IPS-18a (cell line): ENCODE measurements around the gene ZNF862.

Experiments
- H3K27ac ChIP-seq: one replicate; pipeline ENCODE4 v1.5.1; 2013; ENCODE audit warnings: low read length
- H3K27me3 ChIP-seq: one replicate; pipeline ENCODE4 v1.6.1; 2013; ENCODE audit warnings: mild to moderate bottlenecking, low read length; ENCODE audit not compliant: control insufficient read depth, insufficient read depth
- H3K36me3 ChIP-seq: one replicate; pipeline ENCODE4 v1.6.1; 2013; ENCODE audit warnings: low read depth, low read length; ENCODE audit not compliant: control insufficient read depth
- H3K4me1 ChIP-seq: one replicate; pipeline ENCODE4 v1.6.1; 2013; ENCODE audit warnings: low read depth, low read length; ENCODE audit not compliant: control insufficient read depth
- H3K4me3 ChIP-seq: one replicate; pipeline ENCODE4 v1.5.1; 2013; ENCODE audit warnings: low read length
- H3K9ac ChIP-seq: one replicate; pipeline ENCODE4 v1.6.1; 2013; ENCODE audit warnings: mild to moderate bottlenecking, low read length, moderate library complexity
- H3K9me3 ChIP-seq: one replicate; pipeline ENCODE4 v1.6.1; 2013; ENCODE audit warnings: low read depth, low read length; ENCODE audit not compliant: control insufficient read depth

ZNF862 gene

DNA sequence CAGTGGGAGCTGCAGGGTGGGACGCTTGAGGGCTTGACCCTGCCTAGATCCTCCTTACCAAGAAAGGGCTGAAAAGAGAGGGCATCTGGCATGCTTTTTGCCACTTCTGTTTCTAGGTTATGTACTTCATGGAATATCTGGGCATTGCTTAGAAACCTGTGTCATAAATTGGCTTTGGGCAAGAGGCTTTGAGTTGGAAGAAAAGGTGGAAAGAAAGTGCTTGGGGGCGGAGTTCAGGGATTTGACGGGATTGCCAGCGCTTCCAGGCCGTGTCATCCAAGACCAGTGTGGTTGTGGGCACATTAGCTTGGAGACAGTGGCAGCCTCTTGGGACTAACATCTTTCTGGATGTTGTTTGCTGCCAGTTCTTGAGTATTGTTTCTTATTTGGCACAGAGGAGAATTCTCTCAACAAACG, 825 bp downstream of the ZNF862 start:
- Histone ChIP-seq H3K4me3 (peak overlapping the region; percentile 71), H3K9ac (peak overlapping the region; percentile 15), H3K27ac (no peak overlapping the region), H3K27me3 (peaks cover 25% of the 10 kb centered on the region), H3K4me1 (peaks cover 8% of the 10 kb centered on the region), H3K36me3 (no peaks in the 10 kb centered on the region), H3K9me3 (no peaks in the 10 kb centered on the region)

DNA sequence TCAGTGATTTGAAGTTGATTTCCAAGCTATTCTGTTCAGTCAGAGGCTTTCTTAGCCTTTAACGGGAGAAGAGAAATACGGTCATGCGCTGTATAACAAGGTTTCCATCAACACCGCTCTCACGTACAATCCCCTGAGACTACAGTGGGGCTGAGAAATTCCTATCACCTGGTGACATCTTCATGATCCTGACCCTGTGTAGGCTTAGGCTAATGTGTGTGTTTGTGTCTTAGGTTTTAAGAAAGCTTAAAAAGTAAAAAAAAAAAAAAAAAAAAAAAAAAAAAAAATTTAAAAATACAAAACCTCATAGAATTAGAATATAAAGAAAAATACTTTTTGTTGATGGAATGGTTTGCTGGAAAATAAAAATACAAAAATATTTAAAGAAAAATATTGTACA, 1.8 kb downstream of the ZNF862 start:
- Histone ChIP-seq H3K27me3 (peaks cover 25% of the 10 kb centered on the region), H3K36me3 (no peaks in the 10 kb centered on the region), H3K4me1 (peaks cover 8% of the 10 kb centered on the region), H3K4me3 (no peak overlapping the region), H3K9ac (no peak overlapping the region), H3K9me3 (no peaks in the 10 kb centered on the region), H3K27ac (no peak overlapping the region)

DNA sequence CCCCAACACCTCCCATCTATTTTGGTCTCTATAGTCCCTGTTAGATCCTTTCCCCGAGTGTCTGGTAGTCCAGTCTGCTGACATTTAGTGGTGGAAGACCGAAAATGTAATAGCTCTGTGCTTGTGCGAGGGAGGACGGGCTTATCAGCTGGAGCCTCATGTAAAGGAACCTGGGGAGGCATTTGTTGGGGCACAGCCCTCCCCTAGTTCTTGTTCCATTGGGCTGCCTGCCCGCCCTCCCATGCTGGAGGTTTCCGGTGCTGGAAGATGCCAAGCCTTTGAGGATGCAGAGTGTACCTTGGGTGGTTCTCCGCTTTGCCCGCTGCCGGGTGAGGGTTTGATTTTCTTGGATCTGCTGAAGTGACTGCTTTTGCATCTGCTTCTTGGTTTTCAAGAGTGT, 5.4 kb downstream of the ZNF862 start:
- H3K9ac ChIP-seq: no peak overlapping the region
- no peaks in the 10 kb centered on the region for H3K9me3 ChIP-seq
- H3K36me3 ChIP-seq: no peaks in the 10 kb centered on the region
- H3K27ac ChIP-seq: no peak overlapping the region
- peaks cover 5% of the 10 kb centered on the region for H3K4me1 ChIP-seq
- H3K27me3 ChIP-seq: peaks cover 25% of the 10 kb centered on the region
- H3K4me3 ChIP-seq: no peak overlapping the region

DNA sequence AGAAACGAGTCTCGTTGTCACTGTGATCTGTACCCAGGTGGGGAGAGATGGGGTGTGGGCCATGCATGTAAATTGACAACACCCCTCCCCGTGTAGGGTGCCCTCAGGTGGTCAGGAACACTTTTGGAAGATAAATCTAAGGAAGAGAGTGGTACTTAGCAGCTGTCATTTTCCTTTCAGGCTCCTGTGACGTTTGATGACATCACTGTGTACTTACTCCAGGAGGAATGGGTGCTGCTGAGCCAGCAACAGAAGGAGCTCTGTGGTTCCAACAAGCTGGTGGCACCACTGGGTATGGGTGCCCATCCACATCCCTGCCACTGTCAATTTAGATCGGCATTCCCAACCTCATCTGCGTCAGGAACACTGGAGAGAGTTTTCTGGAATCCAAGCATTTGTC, 6.3 kb downstream of the ZNF862 start:
- H3K36me3 ChIP-seq: no peaks in the 10 kb centered on the region
- H3K27ac ChIP-seq: no peak overlapping the region
- no peak overlapping the region for H3K4me3 ChIP-seq
- peaks cover under 1% of the 10 kb centered on the region for H3K4me1 ChIP-seq
- no peak overlapping the region for H3K9ac ChIP-seq
- no peaks in the 10 kb centered on the region for H3K9me3 ChIP-seq
- peaks cover 20% of the 10 kb centered on the region for H3K27me3 ChIP-seq

DNA sequence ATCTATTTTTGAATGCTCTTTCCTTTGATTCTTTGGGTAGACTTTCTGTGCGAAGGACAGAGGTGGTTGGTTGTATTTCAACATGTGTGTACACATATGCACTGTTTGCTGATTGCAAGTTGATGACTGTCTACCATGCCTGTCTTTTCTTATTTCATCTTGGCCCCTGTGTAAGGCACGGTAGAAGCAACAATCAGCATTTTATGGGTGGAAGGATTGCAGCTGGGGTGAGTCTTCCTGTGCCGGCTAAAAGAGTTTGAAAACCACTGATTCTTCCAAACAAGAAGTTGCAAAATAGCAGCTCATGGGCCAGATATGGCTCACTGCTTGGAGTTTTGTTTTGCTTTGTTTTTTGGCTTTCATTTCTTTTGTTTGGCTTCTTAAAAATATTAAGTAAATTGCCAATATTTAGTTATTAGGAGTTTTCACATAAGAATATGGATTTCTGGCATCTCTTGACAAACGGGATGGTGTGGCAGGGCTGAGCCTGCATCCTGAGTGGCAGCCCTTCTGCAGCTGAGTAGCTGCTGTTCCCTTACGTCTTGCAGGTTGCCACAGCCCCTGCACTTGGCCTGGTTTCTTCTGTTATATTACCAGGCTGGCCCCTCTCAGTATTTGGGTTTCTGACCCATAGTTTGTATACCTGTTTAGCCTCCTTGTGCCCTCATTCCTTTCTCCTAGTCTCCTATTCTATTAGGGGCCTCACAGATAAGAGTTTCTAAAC, 7.2 kb downstream of the ZNF862 start:
- H3K4me3 ChIP-seq: no peak overlapping the region
- H3K27me3 ChIP-seq: peaks cover 15% of the 10 kb centered on the region
- H3K9me3 ChIP-seq: no peaks in the 10 kb centered on the region
- no peak overlapping the region for H3K27ac ChIP-seq
- H3K36me3 ChIP-seq: no peaks in the 10 kb centered on the region
- H3K4me1 ChIP-seq: no peaks in the 10 kb centered on the region
- H3K9ac ChIP-seq: no peak overlapping the region

DNA sequence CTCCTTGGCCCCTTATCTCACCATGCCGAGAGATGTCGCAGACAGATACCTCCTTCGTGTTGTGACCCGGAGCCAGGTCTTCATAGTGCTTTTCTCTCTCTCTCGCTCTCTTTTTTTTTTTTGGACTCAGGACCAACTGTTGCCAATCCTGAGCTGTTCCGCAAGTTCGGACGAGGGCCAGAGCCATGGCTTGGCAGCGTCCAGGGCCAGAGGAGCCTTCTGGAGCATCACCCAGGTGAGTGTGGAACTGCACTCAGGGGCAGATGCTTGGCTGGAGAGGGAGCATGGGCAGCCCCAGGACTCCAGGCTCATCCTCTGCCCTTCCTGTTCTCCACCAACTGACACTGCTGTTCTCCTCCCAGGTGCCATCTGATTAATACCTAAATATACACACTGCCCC, 7.8 kb downstream of the ZNF862 start:
- peaks cover 15% of the 10 kb centered on the region for H3K27me3 ChIP-seq
- H3K4me3 ChIP-seq: no peak overlapping the region
- H3K27ac ChIP-seq: no peak overlapping the region
- no peaks in the 10 kb centered on the region for H3K4me1 ChIP-seq
- no peaks in the 10 kb centered on the region for H3K9me3 ChIP-seq
- no peaks in the 10 kb centered on the region for H3K36me3 ChIP-seq
- no peak overlapping the region for H3K9ac ChIP-seq

DNA sequence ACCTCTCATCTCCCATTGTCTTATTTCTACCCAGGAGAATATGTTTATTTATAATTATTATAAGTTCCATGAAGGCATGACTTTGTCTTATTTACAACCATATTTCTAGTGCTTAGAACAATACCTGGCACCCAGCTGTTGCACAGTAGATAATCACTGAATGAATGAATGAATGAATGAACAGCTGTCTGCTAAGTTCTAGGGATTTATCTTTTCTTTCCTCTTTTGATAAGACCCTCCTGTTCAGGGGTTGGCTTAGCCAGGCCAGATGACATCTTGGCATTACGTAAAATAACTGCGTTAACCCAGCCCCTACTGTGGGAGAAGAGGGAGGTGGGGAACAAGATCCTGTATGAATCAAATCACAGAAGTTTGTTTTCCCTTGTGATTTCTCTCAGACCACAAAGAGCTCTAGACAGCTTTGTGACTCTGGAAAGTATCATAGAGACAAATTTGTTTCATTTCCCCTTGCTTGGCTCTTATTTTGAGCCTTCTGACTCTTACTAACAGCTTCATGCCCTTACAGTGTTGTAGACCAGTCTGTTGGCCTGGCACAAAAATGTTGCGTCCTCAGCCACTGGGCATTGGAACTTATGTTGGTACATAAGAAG, 8.4 kb downstream of the ZNF862 start:
- H3K9ac ChIP-seq: no peak overlapping the region
- no peak overlapping the region for H3K4me3 ChIP-seq
- H3K4me1 ChIP-seq: no peaks in the 10 kb centered on the region
- no peaks in the 10 kb centered on the region for H3K36me3 ChIP-seq
- peaks cover 10% of the 10 kb centered on the region for H3K27me3 ChIP-seq
- no peak overlapping the region for H3K27ac ChIP-seq
- no peaks in the 10 kb centered on the region for H3K9me3 ChIP-seq

DNA sequence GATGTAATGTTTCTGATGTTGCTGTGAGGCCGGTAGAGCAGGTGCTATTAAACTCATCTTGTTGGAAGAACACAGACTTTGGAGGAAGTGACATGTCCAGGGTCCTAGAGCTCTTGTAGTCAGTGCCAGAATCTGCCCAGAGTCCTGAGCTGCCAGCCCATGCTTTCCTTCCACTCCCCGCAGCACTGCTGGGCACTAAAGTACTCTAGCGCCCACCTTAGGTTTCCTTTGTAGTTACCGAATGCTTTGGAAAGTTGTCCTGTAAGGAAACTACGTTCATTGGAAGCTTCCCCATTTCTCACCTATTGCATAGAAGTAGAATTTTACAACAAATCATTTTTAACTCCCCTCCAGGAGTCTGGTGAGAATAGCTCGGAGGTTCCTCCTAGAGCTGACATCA, 11.0 kb downstream of the ZNF862 start:
- Histone ChIP-seq H3K27me3 (no peaks in the 10 kb centered on the region), H3K9me3 (no peaks in the 10 kb centered on the region), H3K27ac (no peak overlapping the region), H3K9ac (no peak overlapping the region), H3K4me1 (peaks cover 2% of the 10 kb centered on the region), H3K4me3 (no peak overlapping the region), H3K36me3 (no peaks in the 10 kb centered on the region)

DNA sequence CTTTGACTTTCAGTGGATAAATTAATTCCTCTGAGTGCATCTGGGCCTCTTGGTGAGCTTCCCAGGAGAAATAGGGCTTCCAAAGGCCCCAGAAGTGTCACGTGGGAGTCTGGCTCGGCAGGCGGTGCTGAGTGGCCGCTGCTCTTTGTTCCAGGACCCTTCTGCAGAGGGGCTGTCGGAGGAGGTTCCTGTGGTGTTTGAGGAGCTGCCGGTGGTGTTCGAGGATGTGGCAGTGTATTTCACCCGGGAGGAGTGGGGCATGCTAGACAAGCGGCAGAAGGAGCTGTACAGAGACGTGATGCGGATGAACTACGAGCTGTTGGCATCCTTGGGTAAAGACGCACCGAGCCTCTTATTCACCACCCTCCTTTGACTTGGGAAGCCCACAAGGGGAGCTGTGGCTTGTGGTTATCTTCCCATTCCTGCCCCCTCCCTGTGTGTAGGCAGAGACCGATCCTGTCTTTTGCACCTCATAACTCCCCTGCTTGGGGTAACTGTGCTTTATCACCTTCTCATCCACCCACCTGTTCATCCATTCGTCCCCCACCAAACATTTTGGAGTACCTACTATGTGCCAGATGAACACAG, 11.9 kb downstream of the ZNF862 start:
- no peaks in the 10 kb centered on the region for H3K9me3 ChIP-seq
- no peaks in the 10 kb centered on the region for H3K36me3 ChIP-seq
- H3K4me1 ChIP-seq: peaks cover 10% of the 10 kb centered on the region
- H3K27ac ChIP-seq: no peak overlapping the region
- H3K4me3 ChIP-seq: no peak overlapping the region
- no peaks in the 10 kb centered on the region for H3K27me3 ChIP-seq
- no peak overlapping the region for H3K9ac ChIP-seq

DNA sequence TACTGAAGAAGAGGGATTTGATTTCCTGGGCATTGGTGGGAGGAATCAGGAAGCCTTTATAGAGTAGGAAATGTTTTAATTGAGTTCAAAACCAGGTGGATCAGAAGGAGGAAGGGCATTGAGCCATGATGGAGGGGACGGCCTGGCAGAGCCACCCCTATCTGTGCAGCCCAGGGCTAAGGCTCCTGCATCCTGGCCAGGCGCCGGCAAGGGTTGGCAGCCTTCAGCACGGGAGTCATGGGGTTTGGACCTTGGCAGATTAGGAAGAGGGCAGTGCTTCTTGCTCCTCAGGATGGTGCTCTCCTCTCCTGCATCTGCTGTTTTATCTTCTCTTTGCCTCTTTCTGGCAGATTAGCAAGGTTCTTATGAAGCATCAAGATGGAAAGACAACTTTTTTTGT, 12.5 kb downstream of the ZNF862 start:
- Histone ChIP-seq H3K9me3 (no peaks in the 10 kb centered on the region), H3K4me1 (peaks cover 16% of the 10 kb centered on the region), H3K27me3 (no peaks in the 10 kb centered on the region), H3K9ac (no peak overlapping the region), H3K27ac (no peak overlapping the region), H3K4me3 (no peak overlapping the region), H3K36me3 (no peaks in the 10 kb centered on the region)

DNA sequence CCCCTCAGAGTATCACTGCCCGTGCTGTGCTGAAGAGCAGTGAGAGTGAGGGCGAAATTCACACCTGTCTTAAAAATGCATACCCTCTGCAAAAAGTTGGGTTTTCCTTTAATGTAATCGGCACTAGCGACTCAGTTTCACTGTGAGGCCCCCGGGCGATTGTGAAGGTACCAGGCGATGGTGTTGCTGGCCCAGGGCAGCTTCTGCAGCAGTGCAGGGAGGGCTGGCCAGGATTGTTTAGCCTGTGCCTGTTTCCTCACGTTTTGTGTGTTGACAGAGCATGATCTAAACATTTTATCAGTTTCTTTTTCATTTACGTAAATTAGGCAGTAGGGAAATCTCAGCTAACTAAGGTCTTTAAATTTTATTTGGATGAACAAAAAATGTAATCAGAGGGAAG, 13.3 kb downstream of the ZNF862 start:
- Histone ChIP-seq H3K4me3 (no peak overlapping the region), H3K9ac (no peak overlapping the region), H3K36me3 (no peaks in the 10 kb centered on the region), H3K4me1 (peaks cover 20% of the 10 kb centered on the region), H3K9me3 (no peaks in the 10 kb centered on the region), H3K27me3 (no peaks in the 10 kb centered on the region), H3K27ac (no peak overlapping the region)

DNA sequence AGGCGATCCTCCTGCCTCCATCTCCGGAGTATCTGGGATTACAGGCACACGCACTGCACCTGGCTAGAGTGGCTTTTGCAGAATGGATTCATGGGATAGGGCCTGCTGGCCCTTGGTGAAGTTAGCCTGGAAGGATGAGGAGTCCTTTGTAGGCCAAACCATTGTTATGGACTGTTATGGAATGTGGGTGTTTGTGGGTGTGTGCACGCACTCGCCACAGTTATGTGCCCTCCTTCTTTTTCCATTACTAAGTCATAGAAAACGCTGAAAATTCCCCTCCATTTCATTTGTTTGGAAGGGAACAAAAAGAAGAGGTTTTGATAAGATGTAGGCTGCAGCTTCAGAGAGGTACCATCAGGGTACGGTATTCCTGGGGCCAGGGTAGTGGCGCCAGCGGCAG, 15.0 kb downstream of the ZNF862 start:
- H3K36me3 ChIP-seq: no peaks in the 10 kb centered on the region
- H3K27ac ChIP-seq: no peak overlapping the region
- H3K27me3 ChIP-seq: no peaks in the 10 kb centered on the region
- no peak overlapping the region for H3K9ac ChIP-seq
- no peaks in the 10 kb centered on the region for H3K9me3 ChIP-seq
- H3K4me3 ChIP-seq: no peak overlapping the region
- peaks cover 20% of the 10 kb centered on the region for H3K4me1 ChIP-seq
